Astrocyte (in vitro differentiated cells and primary cell): ENCODE measurements around the gene STX4. TPM values are rescaled to one million over a fixed set of nuclear protein-coding genes. Genes with fewer than 3 reads are reported as not detected.

ENCODE experiments used
- DNase-seq: peaks from one replicate; pipeline ENCODE4 v3.0.0-alpha.2; 2010; ENCODE audit warnings: low read depth
- FAIRE-seq: peaks from 2 replicates; lab custom pipeline; 2011; peaks lifted over from hg19 to GRCh38; lab: Jason Lieb, UNC
- H2AFZ ChIP-seq: 2 replicates; pipeline ENCODE4 v1.6.0; 2012; ENCODE audit warnings: low read depth, low read length, inconsistent platforms
- H3K27ac ChIP-seq: 2 replicates; pipeline ENCODE4 v1.5.1; 2011; ENCODE audit warnings: low read depth, low read length, inconsistent platforms
- H3K27me3 ChIP-seq: 2 replicates; pipeline ENCODE4 v1.6.0; 2011; ENCODE audit warnings: low read length, inconsistent platforms; ENCODE audit not compliant: insufficient read depth
- H3K36me3 ChIP-seq: 2 replicates; pipeline ENCODE4 v1.5.1; 2011; ENCODE audit warnings: low read length, inconsistent platforms; ENCODE audit not compliant: insufficient read depth
- H3K4me1 ChIP-seq: 2 replicates; pipeline ENCODE4 v1.5.1; 2011; ENCODE audit warnings: low read length, inconsistent platforms; ENCODE audit not compliant: insufficient read depth
- H3K4me2 ChIP-seq: 2 replicates; pipeline ENCODE4 v1.6.0; 2012; ENCODE audit warnings: low read length, inconsistent platforms
- H3K4me3 ChIP-seq: 2 replicates; pipeline ENCODE4 v1.5.1; 2011; ENCODE audit warnings: low read depth, mild to moderate bottlenecking, low read length, inconsistent platforms; ENCODE audit not compliant: insufficient read depth
- H3K79me2 ChIP-seq: 2 replicates; pipeline ENCODE4 v1.6.0; 2012; ENCODE audit warnings: mild to moderate bottlenecking, low read length, inconsistent platforms; ENCODE audit not compliant: insufficient read depth
- H3K9ac ChIP-seq: 2 replicates; pipeline ENCODE4 v1.6.0; 2012; ENCODE audit warnings: mild to moderate bottlenecking, low read length, inconsistent platforms
- H3K9me3 ChIP-seq: 2 replicates; pipeline ENCODE4 v1.5.1; 2012; ENCODE audit warnings: low read depth, mild to moderate bottlenecking, low read length, inconsistent platforms; ENCODE audit not compliant: insufficient read depth
- H4K20me1 ChIP-seq: 2 replicates; pipeline ENCODE4 v1.6.0; 2012; ENCODE audit warnings: low read length, inconsistent platforms; ENCODE audit not compliant: insufficient read depth
- H3K27ac Mint-ChIP-seq: one replicate; pipeline ENCODE4 v1.8.0; 2021; ENCODE audit warnings: mild to moderate bottlenecking, mixed read lengths; ENCODE audit not compliant: unreplicated experiment
- H3K27me3 Mint-ChIP-seq: one replicate; pipeline ENCODE4 v1.8.0; 2021; ENCODE audit warnings: low read depth, mixed read lengths; ENCODE audit not compliant: unreplicated experiment
- H3K36me3 Mint-ChIP-seq: one replicate; pipeline ENCODE4 v1.8.0; 2021; ENCODE audit warnings: low read depth, mixed read lengths; ENCODE audit not compliant: unreplicated experiment
- H3K4me1 Mint-ChIP-seq: one replicate; pipeline ENCODE4 v1.8.0; 2021; ENCODE audit warnings: low read depth, mixed read lengths; ENCODE audit not compliant: unreplicated experiment
- H3K4me3 Mint-ChIP-seq: one replicate; pipeline ENCODE4 v1.8.0; 2021; ENCODE audit warnings: mild to moderate bottlenecking, moderate library complexity, mixed read lengths; ENCODE audit not compliant: unreplicated experiment
- H3K9me3 Mint-ChIP-seq: one replicate; pipeline ENCODE4 v1.8.0; 2021; ENCODE audit warnings: mild to moderate bottlenecking, mixed read lengths; ENCODE audit not compliant: unreplicated experiment
- EZH2 ChIP-seq: IDR thresholded peaks from 2 replicates; pipeline ENCODE4 v1.6.1; 2012; ENCODE audit warnings: mild to moderate bottlenecking, low read length, inconsistent platforms; ENCODE audit not compliant: insufficient read depth
- total RNA-seq: library from RNA; stranded (reverse); gene quantifications from 2 replicates; pipeline ENCODE4 v1.2.1, GENCODE V29; 2021
- TF ChIP-seq, protein P1 (sequence below): IDR thresholded peaks from 2 replicates; pipeline ENCODE4 v1.5.1; 2011; ENCODE audit warnings: low read depth, mild to moderate bottlenecking, inconsistent platforms, low read length, moderate library complexity; ENCODE audit not compliant: insufficient read depth

The STX4 gene
- total RNA-seq, 1 donor from 2014 or later = 56.0 TPM

DNA sequence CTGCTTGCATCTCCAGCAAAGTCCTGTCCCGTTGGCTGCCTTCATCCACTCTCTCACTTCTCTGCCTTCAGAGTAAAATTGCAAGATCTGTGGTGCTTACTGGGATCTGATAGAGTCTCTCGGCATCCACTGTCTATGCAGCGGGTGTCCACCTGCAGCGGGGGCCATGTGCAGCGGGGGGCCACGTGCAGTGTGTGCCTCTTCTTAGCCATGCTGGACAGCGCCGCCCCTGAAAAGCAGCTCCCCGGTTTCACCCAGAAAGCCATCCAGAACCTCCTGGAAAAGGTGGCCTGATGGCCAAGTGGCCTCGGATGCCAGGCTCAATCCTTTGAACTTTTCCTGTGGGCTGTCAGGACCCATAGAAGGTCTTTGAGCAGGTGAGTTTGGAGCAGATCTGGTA is 9.5 kb downstream of the STX4 start:
- H2AFZ ChIP-seq = no peak overlapping the region
- Mint-ChIP-seq H3K36me3 (peaks cover 21% of the 10 kb centered on the region), H3K27me3 (no peaks in the 10 kb centered on the region), H3K9me3 (no peaks in the 10 kb centered on the region), H3K4me3 (no peak overlapping the region), H3K4me1 (no peaks in the 10 kb centered on the region), H3K27ac (no peak overlapping the region)
- no peaks in the 10 kb centered on the region for H3K79me2 ChIP-seq
- no peaks in the 10 kb centered on the region for H3K4me1 ChIP-seq
- DNase-seq (no peak), FAIRE-seq (no peak)
- no peak overlapping the region for H3K4me3 ChIP-seq
- no peaks in the 10 kb centered on the region for H3K9me3 ChIP-seq
- TF ChIP-seq, protein P1, sequence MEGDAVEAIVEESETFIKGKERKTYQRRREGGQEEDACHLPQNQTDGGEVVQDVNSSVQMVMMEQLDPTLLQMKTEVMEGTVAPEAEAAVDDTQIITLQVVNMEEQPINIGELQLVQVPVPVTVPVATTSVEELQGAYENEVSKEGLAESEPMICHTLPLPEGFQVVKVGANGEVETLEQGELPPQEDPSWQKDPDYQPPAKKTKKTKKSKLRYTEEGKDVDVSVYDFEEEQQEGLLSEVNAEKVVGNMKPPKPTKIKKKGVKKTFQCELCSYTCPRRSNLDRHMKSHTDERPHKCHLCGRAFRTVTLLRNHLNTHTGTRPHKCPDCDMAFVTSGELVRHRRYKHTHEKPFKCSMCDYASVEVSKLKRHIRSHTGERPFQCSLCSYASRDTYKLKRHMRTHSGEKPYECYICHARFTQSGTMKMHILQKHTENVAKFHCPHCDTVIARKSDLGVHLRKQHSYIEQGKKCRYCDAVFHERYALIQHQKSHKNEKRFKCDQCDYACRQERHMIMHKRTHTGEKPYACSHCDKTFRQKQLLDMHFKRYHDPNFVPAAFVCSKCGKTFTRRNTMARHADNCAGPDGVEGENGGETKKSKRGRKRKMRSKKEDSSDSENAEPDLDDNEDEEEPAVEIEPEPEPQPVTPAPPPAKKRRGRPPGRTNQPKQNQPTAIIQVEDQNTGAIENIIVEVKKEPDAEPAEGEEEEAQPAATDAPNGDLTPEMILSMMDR = no peak
- no peak for TF ChIP-seq EZH2
- H3K27ac ChIP-seq = no peak overlapping the region
- H3K4me2 ChIP-seq = no peak overlapping the region
- H3K27me3 ChIP-seq = no peaks in the 10 kb centered on the region
- H3K36me3 ChIP-seq = peaks cover 11% of the 10 kb centered on the region
- peaks cover 8% of the 10 kb centered on the region for H4K20me1 ChIP-seq
- no peak overlapping the region for H3K9ac ChIP-seq

DNA sequence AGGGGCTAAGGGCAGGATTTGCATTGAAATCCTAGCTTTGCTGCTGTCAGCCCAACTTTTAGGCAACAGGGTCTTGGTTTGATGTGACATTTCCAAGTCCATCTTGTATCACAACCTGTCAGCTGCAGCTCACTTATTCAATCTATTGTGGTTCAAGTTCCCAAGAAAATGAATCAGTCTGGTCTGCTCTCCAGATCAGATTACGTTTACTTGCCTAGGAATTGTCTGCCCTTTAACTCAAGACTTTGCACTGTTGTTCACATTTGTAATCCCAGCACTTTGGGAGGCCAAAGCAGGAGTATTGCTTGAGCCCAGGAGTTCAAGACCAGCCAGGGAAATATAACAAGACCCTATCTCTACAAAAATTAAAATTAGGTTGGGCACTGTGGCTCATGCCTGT is 10.0 kb downstream of the STX4 start:
- no peaks in the 10 kb centered on the region for H3K27me3 ChIP-seq
- FAIRE-seq (no peak), DNase-seq (no peak)
- Mint-ChIP-seq H3K36me3 (peaks cover 20% of the 10 kb centered on the region), H3K27ac (no peak overlapping the region), H3K9me3 (no peaks in the 10 kb centered on the region), H3K27me3 (no peaks in the 10 kb centered on the region), H3K4me1 (no peaks in the 10 kb centered on the region), H3K4me3 (no peak overlapping the region)
- H3K4me1 ChIP-seq = no peaks in the 10 kb centered on the region
- no peak overlapping the region for H2AFZ ChIP-seq
- TF ChIP-seq, protein P1 = no peak
- no peak for TF ChIP-seq EZH2
- H4K20me1 ChIP-seq = peaks cover 8% of the 10 kb centered on the region
- no peaks in the 10 kb centered on the region for H3K9me3 ChIP-seq
- H3K4me2 ChIP-seq = no peak overlapping the region
- no peak overlapping the region for H3K9ac ChIP-seq
- no peaks in the 10 kb centered on the region for H3K79me2 ChIP-seq
- H3K27ac ChIP-seq = no peak overlapping the region
- no peak overlapping the region for H3K4me3 ChIP-seq
- peaks cover 11% of the 10 kb centered on the region for H3K36me3 ChIP-seq

DNA sequence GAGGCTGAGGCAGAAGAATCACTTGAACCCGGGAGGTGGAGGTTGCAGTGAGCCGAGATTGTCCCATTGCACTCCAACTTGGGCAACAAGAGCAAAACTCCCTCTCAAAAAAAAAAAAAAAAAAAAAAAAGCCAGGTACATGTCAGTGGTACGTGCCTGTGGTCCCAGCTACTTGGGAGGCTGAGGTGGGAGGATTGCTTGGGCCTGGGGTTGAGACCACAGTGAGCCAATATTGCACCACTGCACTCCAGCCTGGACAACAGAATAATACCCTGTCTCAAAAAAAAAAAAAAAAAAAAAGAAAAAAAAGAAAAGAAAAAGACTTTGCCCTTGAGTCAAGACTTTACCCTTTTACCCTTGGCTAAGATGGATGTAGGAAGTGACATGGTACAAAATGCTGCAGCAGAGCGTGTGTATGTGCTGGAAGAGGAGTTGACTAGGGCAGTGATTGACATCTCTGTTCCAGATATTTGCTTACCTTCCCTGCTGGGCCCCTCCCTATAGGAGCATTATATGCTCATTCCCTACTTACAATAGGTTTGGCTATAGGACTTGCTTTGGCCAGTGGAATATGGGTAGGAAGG is 10.6 kb downstream of the STX4 start:
- H3K79me2 ChIP-seq = no peaks in the 10 kb centered on the region
- no peak overlapping the region for H3K4me3 Mint-ChIP-seq
- no peak overlapping the region for H3K4me3 ChIP-seq
- no peaks in the 10 kb centered on the region for H3K4me1 Mint-ChIP-seq
- DNase-seq (no peak), FAIRE-seq (no peak)
- no peak overlapping the region for H3K9ac ChIP-seq
- H3K9me3 Mint-ChIP-seq = no peaks in the 10 kb centered on the region
- TF ChIP-seq EZH2 = no peak
- TF ChIP-seq, protein P1 = no peak
- H3K36me3 ChIP-seq = peaks cover 11% of the 10 kb centered on the region
- H3K9me3 ChIP-seq = no peaks in the 10 kb centered on the region
- no peak overlapping the region for H3K27ac Mint-ChIP-seq
- H3K36me3 Mint-ChIP-seq = peaks cover 16% of the 10 kb centered on the region
- no peaks in the 10 kb centered on the region for H3K4me1 ChIP-seq
- H3K27me3 ChIP-seq = no peaks in the 10 kb centered on the region
- no peak overlapping the region for H2AFZ ChIP-seq
- H3K27ac ChIP-seq = no peak overlapping the region
- no peak overlapping the region for H3K4me2 ChIP-seq
- peaks cover 8% of the 10 kb centered on the region for H4K20me1 ChIP-seq
- no peaks in the 10 kb centered on the region for H3K27me3 Mint-ChIP-seq
